HG03060 (cell line): ENCODE data around the gene TTLL7.

Source experiments
- ATAC-seq: cut with Tn5 transposase; IDR thresholded peaks from one replicate; pipeline ENCODE4 v1.9.1; 2021; ENCODE audit warnings: low read depth, moderate number of reproducible peaks; ENCODE audit not compliant: unreplicated experiment

Gene TTLL7

DNA sequence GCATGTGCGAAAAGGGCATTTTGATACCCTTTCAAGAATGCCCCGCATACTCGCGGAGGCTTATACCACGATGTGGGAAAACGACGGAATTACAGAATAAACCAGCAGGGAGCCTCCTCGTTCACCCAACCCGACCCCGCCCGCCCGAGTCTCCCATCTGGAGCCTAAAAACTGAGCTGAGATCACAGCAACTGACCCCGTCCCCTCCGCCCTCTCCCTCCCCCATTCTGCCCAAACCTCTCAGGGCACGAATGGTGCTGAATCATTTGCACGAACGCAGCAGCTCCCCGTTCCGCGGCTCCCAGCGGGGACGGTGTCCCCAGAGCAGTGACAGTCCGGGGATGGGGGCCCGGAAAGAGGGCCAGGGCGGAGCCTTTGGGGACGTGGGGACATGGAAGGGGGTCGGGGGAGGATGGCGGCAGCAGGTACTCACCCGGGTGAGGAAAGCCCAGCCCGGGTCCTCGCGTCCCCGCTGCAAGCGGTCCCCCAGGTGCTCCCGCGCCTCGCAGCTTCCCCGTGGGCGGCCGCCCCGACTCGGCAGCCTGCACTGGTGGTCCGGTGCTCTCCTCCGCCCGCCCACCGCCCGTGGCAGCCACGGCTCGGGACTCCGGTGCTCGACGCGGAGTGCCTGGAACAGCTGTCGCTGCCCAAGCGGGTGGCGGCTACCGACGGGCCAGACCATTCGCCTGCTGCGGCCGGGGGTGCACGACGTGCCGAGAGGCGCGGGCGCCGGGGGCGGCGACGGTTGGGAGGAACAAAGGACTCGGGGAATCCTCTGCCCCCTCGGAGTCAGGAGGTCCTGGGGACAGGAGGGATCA is at the start of gene TTLL7:
Gene TTLL7, minus strand, starts transcription at position 635 of the 818 bp plus-strand sequence. CDS start 46,921 bp downstream, outside the sequence.
- no peak for ATAC-seq

DNA sequence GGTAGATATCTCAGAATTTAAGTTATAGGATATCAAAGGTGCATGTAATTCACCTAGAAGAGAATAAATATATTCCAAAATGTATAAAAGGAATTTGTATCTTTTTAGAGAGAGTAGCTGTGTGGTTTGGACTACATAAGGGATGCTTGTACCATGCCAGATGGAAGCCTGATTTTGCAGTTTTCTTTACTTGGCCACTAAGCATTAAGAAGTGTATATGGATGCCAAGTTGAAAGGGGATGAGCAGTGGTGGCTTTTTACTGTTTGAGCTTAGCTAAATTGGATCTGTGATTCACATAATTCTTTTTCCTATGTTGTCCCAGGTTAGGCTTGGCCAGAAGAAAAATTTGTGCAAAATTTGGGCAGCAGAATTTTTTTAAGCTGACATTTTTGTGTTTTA is 43.5 kb upstream of the TTLL7 start:
- ATAC-seq = no peak

DNA sequence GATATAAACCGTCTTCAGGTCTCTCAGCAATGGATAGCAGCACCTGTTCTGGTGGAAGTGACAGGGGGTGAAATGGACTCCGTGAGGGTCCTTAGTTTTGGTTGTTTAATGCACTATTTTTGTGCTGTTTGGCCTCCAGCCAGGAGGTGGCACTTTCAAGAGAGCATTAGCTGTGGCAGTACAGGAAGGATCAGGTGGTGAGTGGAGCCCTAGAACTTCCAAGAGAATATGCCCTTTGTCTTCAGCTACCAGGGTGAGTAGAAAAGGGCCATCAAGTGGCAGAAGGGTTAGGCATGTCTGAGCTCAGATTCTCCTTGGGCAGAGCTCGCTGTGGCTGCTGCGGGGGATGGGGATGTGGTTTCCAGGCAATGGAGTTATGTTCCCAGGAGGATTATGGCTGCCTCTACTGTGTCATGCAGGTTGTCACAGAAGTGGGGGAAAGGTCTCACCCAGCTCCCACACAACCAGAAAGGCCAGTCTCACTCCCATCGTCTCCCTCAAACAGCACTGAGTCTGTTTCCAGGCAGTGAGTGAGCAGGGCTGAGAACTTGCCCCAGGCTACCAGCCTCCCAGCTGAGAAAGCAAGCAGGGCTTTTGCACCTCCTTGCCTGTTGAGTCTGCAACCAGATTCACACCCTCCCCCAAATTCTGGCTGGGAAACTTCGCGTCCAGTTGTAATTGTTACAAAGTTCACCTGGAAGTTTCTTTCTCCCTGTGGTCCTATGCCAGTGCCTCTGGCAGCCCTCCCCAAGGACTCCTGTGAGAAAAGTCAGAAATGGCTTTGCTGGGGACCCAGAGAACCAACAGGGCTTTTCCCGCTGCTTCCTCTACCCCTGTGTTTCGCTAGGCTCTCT is 39.1 kb upstream of the TTLL7 start:
- no peak for ATAC-seq

GRCh38 chr1:84031802-84032327 is 32.9 kb upstream of the TTLL7 start:
- no peak for ATAC-seq

GRCh38 chr1:84027368-84027767 is 28.4 kb upstream of the TTLL7 start:
- ATAC-seq = no peak

DNA sequence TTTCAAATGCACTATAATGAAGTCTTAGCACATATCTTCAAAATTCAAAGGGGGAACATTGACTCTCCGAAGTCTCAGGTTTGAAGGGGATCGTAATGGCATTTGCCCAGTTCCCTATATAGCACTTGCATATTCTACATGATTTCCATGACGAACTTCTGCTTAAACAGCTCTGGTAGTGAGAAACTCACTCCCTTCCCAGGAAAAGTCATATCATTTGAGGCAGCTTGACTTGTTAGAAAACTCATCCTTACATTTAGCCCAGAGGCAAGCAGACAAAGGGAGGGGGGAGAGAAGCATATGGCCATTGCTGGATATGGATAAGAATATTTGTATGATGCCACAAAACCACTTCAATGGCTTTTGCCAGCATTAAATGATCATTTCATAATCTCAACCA is 27.0 kb upstream of the TTLL7 start:
- no peak for ATAC-seq

- ATAC-seq = no peak
Measured at GRCh38 chr1:84021822-84022221, 22.9 kb upstream of the TTLL7 start.

DNA sequence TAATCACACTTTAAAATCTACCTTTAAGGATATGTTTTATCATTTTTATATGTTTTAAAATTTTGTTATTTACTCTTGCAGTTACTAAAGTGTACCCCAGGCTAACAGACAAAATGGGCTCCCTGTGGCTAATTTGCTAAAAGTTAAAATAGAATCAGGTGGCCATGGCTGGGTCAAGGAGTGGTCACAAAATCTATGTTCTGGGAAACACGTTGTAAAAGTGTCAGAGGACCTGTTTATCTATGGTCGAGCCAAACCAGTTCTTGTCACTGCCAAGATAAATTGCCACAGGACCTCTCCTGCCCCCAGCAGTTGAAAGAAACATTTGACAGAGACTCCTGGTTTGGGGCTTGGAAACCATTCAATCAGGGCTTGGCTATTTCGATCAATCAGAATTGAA is 21.2 kb upstream of the TTLL7 start:
- no peak for ATAC-seq

- ATAC-seq = no peak
Measured at GRCh38 chr1:84019217-84019616, 20.3 kb upstream of the TTLL7 start.

DNA sequence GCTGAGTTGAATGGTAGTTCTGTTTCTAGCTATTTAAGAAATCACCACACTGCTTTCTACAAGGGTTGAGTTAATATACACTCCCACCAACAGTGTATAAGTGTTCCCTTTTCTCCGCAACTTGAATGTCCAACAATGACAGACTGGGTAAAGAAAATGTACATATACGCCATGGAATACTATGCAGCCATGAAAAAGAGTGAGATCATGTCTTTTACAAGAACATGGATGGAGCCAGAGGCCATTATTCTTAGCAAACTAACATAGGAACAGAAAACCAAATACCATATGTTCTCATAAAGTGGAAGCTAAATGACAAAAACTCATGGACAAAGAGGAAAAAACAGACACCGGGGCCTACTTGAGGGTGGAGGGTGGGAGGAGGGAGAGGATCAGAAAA is 14.8 kb upstream of the TTLL7 start:
- no peak for ATAC-seq

- ATAC-seq = no peak
Measured at GRCh38 chr1:84012018-84012417, 13.1 kb upstream of the TTLL7 start.

DNA sequence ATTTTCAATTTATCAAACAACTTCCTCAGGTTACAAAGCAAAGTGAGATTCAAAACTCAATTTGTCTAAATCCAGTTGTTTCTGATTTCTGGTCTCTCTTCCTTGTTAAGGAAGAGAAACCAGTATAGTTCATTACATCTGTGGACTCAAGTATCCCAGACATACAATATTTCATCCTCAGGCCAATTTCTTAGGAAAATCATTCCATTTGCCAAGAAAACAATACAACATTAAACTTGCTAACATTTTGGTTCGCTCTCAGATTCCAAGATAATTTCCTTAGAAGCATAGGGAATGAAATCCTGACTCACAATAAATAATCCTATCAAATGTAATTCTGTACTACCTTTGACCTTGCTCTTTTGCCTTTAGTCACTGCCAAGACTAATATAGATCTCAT is 11.2 kb upstream of the TTLL7 start:
- no peak for ATAC-seq

DNA sequence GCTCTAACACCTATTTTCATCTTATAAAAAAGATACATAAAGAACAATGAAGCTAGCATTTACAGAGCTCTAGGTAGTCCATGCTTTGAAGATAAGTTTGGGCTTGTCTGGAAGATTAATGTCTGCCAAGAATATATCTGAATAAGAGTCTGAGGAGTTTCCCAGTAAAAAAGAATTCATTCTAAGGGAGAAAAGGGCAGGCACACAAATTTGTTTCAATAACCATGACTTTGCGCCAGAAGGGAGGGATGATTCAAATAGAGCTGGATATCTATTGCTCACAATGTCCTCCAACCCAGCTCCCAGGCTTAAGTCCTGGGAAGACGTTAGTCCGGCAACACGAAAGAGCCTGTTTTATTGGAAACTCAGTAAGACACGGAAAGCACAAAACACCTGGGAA is 9.7 kb upstream of the TTLL7 start:
- ATAC-seq = no peak

DNA sequence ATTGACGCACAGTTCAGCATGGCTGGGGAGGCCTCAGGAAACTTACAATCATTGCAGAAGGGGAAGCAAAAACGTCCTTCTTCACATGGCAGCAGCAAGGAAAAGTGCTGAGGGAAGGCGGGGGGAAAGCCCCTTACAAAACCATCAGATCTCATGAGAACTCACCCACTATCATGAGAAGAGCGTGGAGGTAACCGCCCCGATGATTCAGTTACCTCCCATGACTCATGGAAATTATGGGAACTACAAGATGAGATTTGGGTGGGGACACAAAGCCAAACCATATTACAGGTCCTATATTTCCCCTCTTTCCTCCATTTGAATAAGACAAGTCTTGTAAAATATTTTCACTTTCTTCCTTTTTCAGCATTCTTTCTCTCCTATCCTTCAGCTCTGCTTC is 7.7 kb upstream of the TTLL7 start:
- no peak for ATAC-seq

DNA sequence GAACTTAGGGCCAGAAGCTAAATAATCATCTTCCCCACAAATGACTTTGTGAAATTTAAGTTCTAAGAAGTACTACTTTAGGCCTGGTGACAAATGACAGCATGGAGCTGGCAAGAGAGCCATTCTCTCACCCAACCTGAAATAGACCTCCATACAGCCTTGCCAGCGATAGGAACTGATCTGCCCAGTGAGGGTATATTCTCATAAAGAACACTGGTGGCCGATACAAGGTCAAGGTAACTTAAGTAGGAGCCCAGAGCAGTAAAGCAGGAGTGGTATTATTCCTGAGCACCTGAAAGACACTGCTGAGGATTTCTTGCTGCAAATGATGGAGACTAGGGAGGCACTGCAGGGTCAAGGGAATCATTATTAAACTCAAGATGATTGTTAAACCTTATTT is 2.6 kb upstream of the TTLL7 start:
- no peak for ATAC-seq

DNA sequence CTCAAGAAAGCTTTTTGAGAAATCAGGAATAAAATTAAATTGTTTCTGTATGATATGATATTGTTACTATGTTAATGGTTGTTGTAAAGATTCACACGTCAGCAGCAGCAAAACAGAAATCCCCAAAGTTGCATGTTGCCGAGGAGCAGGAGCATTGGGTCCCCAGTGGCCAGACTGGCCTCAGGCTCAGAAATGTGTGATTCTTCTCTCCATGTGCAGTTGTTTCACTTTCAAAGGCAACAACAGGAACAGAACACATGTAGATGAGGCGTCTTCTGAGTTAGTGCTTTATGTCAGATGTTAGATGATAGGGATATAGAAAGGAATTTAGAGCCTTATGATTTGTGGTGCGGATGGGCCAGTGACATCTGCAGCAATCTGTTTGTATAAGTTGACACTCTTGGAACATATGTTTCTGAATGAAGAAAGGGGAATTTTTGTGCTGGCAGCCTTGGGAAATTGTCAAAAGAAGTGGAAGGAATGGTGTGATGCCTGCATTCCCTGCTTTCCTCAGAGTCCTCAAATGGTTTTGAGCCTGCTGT is 2.1 kb upstream of the TTLL7 start:
- no peak for ATAC-seq

DNA sequence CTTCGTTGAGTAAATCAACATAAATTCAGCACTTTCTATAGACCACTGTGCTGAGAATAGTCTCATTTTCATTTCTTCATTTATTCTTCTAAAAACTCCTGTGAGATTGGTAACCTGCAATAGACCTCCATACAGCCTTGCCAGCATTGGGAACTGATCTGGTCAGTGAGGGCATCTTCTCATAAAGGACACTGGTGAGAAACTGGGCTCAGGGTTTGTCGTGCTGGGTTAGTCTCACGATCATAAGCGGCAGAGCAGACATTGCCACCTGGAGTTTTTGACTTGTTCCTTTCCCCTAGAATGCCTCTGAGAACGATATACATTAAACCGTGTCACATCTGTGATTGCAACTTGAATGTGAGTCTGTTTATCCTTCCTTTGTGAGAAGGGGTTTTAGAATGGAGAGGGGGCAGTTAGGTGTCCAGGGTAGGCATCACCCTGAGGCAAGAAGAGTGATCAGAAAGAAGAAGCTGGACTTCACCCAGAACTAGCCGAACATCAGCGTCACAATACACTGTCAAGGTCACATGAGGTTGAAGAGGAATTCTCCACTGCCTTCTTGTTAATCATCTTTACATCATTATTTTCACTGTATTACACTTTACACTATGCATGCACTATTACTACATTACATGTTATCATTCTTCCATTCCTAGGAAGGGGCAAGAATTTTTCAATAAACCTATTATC is 1.4 kb upstream of the TTLL7 start:
- no peak for ATAC-seq

GRCh38 chr1:83999316-83999819 is 436 bp upstream of the TTLL7 start:
- ATAC-seq = no peak

DNA sequence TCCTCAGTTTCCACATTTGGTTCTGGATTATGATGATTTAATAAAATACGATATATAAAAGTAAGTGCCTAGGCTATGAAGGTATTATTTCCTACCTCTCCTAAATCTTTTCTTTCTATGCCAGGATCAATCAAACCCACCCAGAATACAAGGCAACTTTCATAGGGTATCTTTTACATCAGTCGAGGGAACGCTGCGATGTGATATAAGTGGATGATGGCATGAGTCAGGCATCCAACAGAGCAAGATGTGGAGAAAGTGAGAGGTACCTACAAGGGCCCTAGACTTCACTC is 781 bp downstream of the TTLL7 start:
- ATAC-seq = no peak

DNA sequence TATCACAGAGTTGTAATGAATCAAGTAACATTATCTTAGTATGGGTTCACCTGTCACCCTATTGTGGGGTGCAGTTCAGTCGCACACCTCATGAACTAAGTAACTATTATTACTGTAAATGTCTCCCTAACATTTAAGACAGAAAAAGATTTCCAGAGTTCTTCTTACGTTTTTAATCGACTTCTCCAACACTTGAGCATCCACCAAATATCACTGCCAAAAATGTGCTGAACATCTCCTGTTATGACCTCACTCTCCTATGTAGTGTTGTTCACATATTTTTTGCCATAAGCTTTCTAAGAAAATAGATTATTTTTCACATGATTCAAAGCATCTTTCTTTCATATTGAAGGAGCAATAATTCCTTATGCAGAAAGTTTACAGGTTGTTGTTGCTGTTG is 1.3 kb downstream of the TTLL7 start:
- no peak for ATAC-seq

DNA sequence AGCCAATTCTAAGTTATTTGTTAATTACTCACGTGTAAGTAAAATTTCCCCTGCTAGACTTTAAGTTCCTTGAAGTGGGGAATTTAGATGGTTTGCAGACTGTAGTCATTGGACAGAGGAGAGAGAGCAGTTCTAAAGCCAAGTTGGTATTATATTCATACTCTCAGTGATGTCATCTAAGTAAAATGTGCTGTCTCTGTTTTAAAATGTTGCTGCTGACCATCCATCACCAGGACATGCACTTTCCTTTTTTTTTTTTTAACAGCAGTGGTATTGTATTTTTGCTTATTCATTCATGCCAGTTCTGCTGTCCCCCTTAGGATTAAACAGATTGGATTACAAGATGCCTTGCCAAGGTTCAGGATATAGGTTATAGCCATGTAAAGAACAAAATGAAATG is 2.3 kb downstream of the TTLL7 start:
- no peak for ATAC-seq
